Measurements from ENCODE around the gene ANKRD42. TPM values are rescaled to one million over a fixed set of nuclear protein-coding genes. Genes with fewer than 3 reads are reported as not detected.
"Not testable (repeated sequence)": the region's sequence is repeated elsewhere in the genome, so short reads cannot be mapped to it uniquely, and the experiment has no call there.

ANKRD42 gene
- total RNA-seq, 4 donors from 2014 or later = 5.6 to 11.5 (median 8.9) TPM

DNA sequence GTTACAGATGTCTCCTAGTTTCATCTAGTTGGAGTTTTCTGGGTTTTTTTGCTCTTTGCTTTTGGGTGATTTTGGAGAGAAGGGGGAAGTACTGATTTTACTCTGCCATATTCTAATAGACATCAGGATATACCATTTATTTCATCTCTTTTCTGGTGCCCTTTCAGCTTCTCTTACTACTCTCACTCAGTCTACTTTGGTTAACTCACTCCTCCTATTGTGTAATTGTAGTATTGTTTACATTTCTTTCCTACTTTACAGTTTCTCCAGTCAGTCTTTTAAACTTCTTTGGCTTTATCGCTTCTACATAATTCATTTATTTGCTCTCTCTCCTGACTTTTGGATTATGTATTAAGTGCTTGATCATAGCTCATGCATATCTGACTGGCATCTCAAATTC lies 6.5 kb downstream of the ANKRD42 start:
- WGBS, 2 donors (ENCODE audit: low coverage in 1 of 2) = 87 to 92% methylated on average over 1 of the region's 1 CpG
- Histone ChIP-seq H3K4me1 (peaks cover 3 to 26% (median 7%) of the 10 kb centered on the region in 4 donors), H3K27me3 (no peaks in the 10 kb centered on the region), H3K4me3 (no peak overlapping the region), H3K36me3 (peaks cover 0 to 28% (median 1%) of the 10 kb centered on the region in 4 donors), H3K9me3 (no peaks in the 10 kb centered on the region), H3K27ac (no peak overlapping the region)
- in situ Hi-C loops (cut with MboI; ENCODE audit: low pct_ligation_motif_present in 1 of 4, low pct_unique_long_range_greater_than_20kb in 1 of 4, low sequenced_read_pairs in 3 of 4) = no loop called here
- no peak for TF ChIP-seq POLR2AphosphoS5 (IDR thresholded peaks at IDR 0.05)
- TF ChIP-seq POLR2A (IDR thresholded peaks at IDR 0.05) = no peak
- TF ChIP-seq, protein P1, sequence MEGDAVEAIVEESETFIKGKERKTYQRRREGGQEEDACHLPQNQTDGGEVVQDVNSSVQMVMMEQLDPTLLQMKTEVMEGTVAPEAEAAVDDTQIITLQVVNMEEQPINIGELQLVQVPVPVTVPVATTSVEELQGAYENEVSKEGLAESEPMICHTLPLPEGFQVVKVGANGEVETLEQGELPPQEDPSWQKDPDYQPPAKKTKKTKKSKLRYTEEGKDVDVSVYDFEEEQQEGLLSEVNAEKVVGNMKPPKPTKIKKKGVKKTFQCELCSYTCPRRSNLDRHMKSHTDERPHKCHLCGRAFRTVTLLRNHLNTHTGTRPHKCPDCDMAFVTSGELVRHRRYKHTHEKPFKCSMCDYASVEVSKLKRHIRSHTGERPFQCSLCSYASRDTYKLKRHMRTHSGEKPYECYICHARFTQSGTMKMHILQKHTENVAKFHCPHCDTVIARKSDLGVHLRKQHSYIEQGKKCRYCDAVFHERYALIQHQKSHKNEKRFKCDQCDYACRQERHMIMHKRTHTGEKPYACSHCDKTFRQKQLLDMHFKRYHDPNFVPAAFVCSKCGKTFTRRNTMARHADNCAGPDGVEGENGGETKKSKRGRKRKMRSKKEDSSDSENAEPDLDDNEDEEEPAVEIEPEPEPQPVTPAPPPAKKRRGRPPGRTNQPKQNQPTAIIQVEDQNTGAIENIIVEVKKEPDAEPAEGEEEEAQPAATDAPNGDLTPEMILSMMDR (IDR thresholded peaks at IDR 0.05) = no peak
- no peak for TF ChIP-seq EP300 (IDR thresholded peaks at IDR 0.05; ENCODE audit: low read depth)
- no peak for DNase-seq
- intact Hi-C loops (cut with DNase I; ENCODE audit: low total_unique reads) = no loop called here

DNA sequence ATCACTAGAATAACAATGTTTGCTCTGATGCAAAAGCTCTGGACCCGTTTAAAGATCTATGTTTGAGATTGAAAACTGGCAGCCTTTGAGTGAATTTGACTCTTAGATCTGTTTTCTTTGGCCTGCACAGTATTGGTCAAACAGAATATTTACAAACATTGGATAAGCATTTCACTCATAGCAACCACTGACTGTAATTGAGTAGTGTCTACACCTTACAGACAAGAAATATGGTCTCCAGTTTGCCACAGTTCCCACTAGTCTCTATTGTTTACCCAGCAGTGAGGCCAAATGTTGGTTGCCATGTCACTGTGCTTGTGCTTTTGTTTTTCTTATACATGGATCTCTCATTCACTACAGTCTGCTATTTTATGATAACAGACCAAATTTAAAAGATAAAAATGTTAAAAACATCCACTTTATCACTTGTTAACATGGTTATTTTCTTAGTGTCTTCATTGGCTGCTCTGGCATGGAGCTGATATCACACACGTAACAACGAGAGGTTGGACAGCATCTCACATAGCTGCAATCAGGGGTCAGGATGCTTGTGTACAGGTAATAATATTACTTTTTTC lies 12.2 kb downstream of the ANKRD42 start:
- Histone ChIP-seq H3K4me1 (no peaks in the 10 kb centered on the region), H3K9me3 (no peaks in the 10 kb centered on the region), H3K27me3 (no peaks in the 10 kb centered on the region), H3K36me3 (peaks cover 0 to 14% (median 7%) of the 10 kb centered on the region in 4 donors), H3K27ac (no peak overlapping the region), H3K4me3 (no peak overlapping the region)
- TF ChIP-seq POLR2A (IDR thresholded peaks at IDR 0.05) (no peak), POLR2AphosphoS5 (IDR thresholded peaks at IDR 0.05) (no peak), EP300 (IDR thresholded peaks at IDR 0.05; ENCODE audit: low read depth) (no peak)
- TF ChIP-seq, protein P1 (IDR thresholded peaks at IDR 0.05) = no peak
- in situ Hi-C loops (cut with MboI; ENCODE audit: low pct_ligation_motif_present in 1 of 4, low pct_unique_long_range_greater_than_20kb in 1 of 4, low sequenced_read_pairs in 3 of 4) = no loop called here
- intact Hi-C loops (cut with DNase I; ENCODE audit: low total_unique reads) = no loop called here
- 90 to 95% methylated on average over 3 of the region's 3 CpGs for WGBS, 2 donors (ENCODE audit: low coverage in 1 of 2)
- DNase-seq = no peak

DNA sequence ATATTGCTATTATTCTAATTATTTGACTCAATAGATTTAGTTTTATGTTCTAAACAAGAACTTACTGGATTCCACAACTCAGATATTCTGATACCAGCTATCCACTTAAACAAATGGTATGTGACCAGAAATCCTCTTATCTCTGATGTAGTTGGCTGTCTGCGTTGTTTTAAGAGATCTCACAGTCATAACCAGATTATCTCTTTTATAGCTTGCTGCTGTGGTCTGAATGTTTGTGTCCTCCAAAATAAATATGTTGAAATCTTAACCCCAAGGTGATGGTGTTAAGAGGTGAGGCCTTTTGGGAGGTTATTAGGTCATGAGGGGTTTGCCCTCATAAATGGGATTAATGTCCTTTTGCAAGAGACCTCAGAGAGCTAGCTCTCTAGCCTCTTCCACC lies 12.7 kb downstream of the ANKRD42 start:
- no peak for TF ChIP-seq POLR2AphosphoS5 (IDR thresholded peaks at IDR 0.05)
- no peak for TF ChIP-seq POLR2A (IDR thresholded peaks at IDR 0.05)
- TF ChIP-seq, protein P1 (IDR thresholded peaks at IDR 0.05) = no peak
- no peak for TF ChIP-seq EP300 (IDR thresholded peaks at IDR 0.05; ENCODE audit: low read depth)
- H3K9me3 ChIP-seq = no peaks in the 10 kb centered on the region
- H3K4me3 ChIP-seq = no peak overlapping the region
- 63 to 89% methylated on average over 1 of the region's 1 CpG for WGBS, 2 donors (ENCODE audit: low coverage in 1 of 2)
- H3K27ac ChIP-seq = no peak overlapping the region
- intact Hi-C loops (cut with DNase I; ENCODE audit: low total_unique reads) = no loop called here
- no peaks in the 10 kb centered on the region for H3K4me1 ChIP-seq
- no peaks in the 10 kb centered on the region for H3K27me3 ChIP-seq
- DNase-seq = no peak
- in situ Hi-C loops (cut with MboI; ENCODE audit: low pct_ligation_motif_present in 1 of 4, low pct_unique_long_range_greater_than_20kb in 1 of 4, low sequenced_read_pairs in 3 of 4) = no loop called here
- H3K36me3 ChIP-seq = peaks cover 0 to 19% (median 8%) of the 10 kb centered on the region in 4 donors

DNA sequence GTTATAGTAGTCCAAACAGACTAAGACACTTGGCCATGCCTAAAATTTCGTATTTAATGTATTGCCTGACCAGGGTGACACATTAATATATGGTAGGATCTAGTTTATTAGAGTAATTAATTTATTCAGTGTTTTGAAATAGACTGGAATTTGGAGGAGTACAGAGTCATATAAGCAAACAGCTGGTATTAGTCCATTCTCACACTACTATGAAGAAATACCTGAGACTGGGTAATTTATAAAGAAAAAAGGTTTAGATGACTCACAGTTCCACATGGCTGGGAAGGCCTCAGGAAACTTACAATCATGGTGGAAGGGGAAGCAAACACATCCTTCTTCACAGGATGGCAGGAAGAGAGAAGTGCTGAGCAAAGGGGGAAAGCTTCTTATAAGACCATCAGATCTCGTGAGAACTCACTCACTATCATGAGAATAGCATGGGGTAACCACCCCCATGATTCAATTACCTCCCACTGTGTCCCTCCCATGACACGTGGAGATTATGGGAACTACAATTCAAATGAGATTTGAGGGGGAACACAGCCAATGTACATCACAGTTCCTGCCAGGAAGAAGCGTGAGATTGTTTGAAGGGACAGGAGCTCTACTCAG lies 13.4 kb downstream of the ANKRD42 start:
- DNase-seq; in situ Hi-C loops (cut with MboI; ENCODE audit: low pct_ligation_motif_present in 1 of 4, low pct_unique_long_range_greater_than_20kb in 1 of 4, low sequenced_read_pairs in 3 of 4); H3K27me3 ChIP-seq; H3K4me1 ChIP-seq; H3K9me3 ChIP-seq; H3K4me3 ChIP-seq; H3K27ac ChIP-seq; intact Hi-C loops (cut with DNase I; ENCODE audit: low total_unique reads): not testable (repeated sequence)
- peaks cover 0 to 23% (median 9%) of the 10 kb centered on the region in 4 donors for H3K36me3 ChIP-seq
- WGBS, 2 donors (ENCODE audit: low coverage in 1 of 2) = 63 to 84% methylated on average over 2 to 4 of the region's 4 CpGs

Measured in transverse colon (tissue), 4 donors.